NCI-H82 treated with DMSO at 0.1 percent for 48 hours (cell line): Measurements from ENCODE around the gene SPAG16.
"Not testable (repeated sequence)": the region's sequence is repeated elsewhere in the genome, so short reads cannot be mapped to it uniquely, and the experiment has no call there.

ENCODE experiments used
- DNase-seq: peaks from one replicate; lab custom pipeline; 2025; ENCODE audit not compliant: unreplicated experiment; lab: John Stamatoyannopoulos, UW

SPAG16 gene

DNA sequence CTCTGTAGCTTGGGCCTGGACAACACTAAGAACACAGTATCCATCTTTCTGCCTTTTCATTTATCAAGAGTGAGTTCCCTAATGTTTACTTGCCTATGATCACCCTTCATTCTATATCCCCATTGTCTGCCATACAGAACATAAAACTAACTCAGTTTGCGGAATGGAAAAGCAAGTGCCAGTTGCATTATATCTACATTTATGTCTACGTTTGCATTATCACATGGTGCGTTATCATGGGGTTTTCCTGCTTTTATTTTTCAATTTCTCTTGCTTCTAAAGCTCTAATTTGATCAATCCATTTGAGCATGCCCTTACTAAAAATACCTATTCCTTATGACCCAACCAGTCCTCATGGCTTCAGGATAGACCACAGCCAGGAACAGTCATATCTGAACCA, 704.9 kb downstream of the SPAG16 start:
- DNase-seq: no peak

DNA sequence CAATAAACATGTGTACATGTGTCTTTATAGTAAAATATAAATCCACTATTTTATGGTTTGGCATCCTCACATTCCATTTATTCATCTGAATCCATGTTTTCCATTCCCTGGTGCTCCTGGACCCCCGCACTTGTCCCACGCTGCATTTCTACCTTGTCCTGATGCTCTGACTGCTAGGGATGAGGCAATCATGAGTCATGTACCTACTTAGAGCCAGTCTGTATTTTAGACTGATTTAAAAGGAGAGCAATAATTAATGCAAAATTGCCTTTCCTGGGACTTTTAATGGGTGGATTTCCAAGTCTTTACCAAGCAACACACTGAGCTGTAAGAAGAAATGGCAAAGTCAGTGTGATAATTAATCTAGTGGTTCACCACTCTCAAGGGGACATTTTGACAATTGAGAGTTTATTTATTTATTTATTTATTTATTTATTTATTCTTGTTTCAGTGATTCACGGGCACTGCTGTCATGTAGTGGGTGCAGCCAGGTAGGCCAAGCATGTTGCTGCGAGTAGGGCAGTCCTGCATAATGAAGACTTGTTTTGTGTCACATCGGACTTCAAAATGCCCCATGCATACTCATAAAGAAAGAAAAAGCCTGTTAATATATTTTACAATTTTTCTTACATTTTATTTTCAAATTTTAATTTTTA, 707.3 kb downstream of the SPAG16 start:
- DNase-seq: no peak

- no peak for DNase-seq
Measured at GRCh38 chr2:213995400-213996105, 711.3 kb downstream of the SPAG16 start.

- DNase-seq: not testable (repeated sequence)
Measured at GRCh38 chr2:213998976-213999375, 714.7 kb downstream of the SPAG16 start.

- no peak for DNase-seq
Measured at GRCh38 chr2:214004463-214004862, 720.2 kb downstream of the SPAG16 start.

DNA sequence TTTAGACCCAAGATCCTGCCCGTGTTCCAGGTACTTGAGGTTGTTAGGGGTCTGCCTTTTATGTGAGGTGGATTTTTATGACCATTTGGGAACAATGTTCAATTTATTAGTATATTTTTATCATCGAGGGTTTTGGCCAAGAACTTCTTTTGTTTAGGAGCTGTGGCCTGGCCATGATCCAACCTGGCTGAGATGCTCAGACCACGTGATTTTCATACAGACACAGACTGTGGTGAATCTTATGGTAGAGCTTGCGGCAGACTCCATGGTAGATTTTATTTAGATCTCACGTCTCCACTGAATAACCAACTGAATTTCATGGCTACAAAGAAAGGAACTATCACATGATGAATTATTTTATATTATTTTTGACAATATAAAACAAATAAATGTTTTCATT, 721.1 kb downstream of the SPAG16 start:
- DNase-seq: no peak

DNA sequence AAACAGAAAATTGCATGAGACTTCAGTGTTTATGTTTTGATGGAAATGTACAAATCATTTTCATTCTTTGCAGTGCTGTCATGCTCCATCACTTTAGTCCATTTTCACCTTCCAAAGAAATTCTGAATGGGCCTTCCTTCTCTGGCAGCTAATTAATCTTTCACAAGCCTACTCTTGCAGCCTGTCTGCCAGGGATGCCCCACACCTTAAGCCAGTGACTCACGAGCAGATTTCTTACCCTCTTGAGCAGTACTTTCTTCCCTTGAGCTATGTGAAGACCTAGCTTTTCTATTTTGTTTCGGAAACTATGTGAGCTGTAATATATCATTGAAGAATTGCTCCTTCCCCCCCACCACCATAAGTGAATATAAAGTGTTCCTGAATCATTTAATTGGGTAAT, 722.3 kb downstream of the SPAG16 start:
- no peak for DNase-seq

- no peak for DNase-seq
Measured at GRCh38 chr2:214011676-214012075, 727.4 kb downstream of the SPAG16 start.

- DNase-seq: peak; percentile 90
Measured at GRCh38 chr2:214014551-214015220, 730.4 kb downstream of the SPAG16 start.

- DNase-seq: no peak
Measured at GRCh38 chr2:214019229-214019972, 735.1 kb downstream of the SPAG16 start.

GRCh38 chr2:214019973-214020345, 735.7 kb downstream of the SPAG16 start:
- DNase-seq: no peak

DNA sequence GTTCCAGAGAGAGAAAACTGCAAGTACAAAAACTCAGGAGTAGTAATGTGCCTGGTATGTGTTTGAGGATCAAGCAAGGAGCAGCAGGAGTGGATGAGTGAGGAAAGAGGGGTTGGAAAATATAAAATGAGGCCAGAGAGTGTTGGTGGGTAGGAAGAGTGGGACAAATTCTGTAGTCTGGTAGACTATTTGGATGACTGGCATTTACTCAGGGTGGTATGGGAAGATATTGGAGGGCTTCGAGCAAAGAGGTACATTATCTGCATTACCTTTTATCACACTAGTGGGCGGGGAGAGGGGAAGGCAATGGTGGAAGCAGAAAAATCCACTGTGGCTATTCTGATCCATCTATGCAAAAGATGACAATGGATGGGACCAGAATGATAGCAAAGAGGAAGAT, 744.9 kb downstream of the SPAG16 start:
- no peak for DNase-seq

DNA sequence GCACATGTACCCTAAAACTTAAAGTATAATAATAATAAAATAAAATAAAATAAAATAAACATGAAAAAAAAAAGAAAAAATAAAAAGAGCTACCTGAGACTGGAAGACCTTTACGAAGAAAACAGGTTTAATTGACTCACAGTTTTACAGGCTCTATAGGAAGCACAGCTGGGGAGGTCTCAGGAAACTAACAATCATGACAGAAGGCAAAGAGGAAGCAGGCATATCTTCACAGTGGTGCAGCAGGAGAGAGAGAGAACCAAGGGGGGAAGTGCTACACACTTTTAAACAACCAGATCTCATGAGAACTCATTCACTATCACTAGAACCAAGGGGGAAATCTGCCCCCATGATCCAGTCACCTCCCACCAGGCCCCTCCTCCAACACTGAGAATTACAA, 747.3 kb downstream of the SPAG16 start:
- no peak for DNase-seq

DNA sequence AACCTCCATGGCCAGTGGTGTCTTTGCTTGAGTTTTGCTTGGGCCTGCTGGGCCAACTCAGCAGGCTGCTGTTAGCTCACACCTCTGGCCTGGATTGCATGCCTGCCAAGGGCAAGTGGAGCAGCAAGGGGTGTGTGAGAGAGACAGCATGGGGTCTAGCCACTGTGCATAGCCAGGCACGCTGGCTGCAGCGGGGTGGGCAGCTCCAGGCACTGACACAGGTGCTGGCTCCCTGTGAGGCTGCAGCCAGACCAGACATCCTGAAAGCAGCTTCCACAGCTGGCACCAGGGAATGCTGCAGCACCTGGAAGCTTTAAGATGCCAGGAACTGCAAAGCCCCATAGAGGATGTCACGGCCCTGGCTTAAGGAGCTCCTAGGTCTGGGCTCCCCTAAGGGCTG, 750.2 kb downstream of the SPAG16 start:
- no peak for DNase-seq

DNA sequence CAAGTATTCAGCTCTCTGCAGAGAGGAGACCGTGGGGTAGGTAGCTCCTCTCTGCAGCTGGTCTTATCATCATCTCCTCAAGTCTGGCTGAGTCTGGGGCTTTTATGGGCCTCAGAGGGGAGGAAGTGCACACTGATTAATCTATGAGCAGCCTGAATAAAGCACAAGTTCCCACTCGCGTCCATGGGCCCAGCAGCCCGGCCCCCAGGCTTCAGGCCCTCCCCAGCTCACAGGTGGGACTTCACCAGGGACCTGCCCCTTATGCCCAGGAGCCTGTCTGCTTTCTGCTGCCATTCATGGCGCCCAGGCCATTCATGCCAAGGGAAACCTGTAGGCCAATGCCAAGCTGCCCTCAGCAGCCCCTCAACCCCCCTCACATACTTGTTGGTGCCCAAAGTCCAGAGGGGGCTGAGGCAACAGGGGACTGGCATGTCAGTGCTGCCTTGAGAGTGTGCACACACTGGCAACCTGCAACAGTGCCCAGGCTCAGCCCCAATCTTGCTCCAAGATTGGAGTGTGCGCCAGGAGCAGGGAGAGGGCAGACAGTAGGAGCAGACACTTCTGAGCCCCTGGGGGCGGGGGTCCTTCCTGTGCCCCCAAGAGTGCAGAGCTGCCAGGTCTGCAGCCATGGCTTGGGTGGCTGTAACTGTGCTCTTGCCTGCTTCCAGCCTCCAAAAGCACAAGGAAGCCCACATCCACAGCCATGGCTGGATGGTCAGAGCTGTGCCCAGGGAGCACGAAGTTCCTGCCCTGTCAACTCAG, 751.0 kb downstream of the SPAG16 start:
- DNase-seq: no peak

DNA sequence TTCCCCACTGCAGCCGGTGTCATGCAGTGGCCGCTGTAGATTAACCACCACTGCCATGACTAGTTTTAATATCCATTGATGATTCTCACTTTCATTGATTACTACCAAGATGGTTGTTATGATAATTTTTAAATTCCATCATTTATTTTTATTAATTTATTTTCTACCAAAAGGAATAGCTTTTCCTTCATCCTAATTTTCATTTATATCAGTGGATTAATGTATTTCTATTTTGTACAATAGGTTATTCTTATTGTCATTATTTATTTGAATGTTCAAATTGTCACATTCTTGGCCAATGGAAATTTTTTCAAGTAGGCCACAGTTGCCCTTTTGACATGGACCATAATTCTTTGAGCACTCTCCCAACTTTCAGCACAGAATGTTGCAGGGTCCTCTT, 751.7 kb downstream of the SPAG16 start:
- no peak for DNase-seq

DNA sequence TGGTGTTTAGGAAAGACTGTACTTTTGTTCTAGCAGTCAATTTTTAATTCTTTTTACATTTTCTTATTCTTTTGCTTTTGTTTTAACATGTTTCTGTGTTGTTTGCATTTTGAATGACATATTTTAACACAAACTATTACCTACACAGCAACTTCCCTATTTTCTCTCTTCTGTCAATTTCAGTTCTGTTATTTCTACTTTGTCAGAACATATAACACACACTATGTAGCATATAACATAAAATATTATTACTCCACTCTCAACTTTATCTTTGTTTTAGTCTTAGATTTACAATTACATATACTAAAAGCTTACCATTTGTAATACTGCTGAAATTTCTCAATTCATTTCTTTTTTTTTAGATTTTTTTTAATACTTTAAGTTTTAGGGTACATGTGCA, 753.9 kb downstream of the SPAG16 start:
- DNase-seq: no peak

DNA sequence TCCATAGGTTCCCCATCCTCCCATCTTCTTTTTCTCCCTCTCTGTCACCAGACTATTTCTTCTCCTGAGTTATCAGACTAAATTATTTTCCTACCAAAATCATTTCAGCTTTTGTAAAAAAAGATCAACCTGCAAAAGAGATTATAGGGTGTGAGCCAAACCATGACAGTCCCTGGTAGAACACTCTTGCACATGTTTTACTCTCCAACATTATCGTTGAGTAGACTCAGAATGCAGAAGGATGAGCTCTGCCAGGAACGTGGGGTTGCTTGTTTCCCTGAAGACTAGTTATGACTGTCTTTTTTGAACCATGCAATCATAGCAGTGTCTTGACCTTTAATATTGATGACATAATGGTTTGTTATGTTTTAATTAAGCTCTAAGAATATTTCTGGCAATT, 766.5 kb downstream of the SPAG16 start:
- no peak for DNase-seq

- no peak for DNase-seq
Measured at GRCh38 chr2:214051585-214051984, 767.3 kb downstream of the SPAG16 start.

- no peak for DNase-seq
Measured at GRCh38 chr2:214052235-214052634, 768.0 kb downstream of the SPAG16 start.

- DNase-seq: no peak
Measured at GRCh38 chr2:214057986-214058385, 773.7 kb downstream of the SPAG16 start.
